SU-DHL-6 (cell line): ENCODE results near the gene CFAP161.

ENCODE experiments used
- H2AFZ ChIP-seq: fragments of 200-600 bp; sonication (generic); 2 replicates; pipeline ENCODE4 v1.6.1; 2014; ENCODE audit warnings: low read depth, mild to moderate bottlenecking, moderate library complexity, mixed read lengths, antibody characterized with exemption, low read length; ENCODE audit not compliant: severe bottlenecking
- H3F3A ChIP-seq: fragments of 200-600 bp; shearing (Covaris generic); 2 replicates; pipeline ENCODE4 v1.6.0; 2016; ENCODE audit warnings: antibody characterized with exemption, mild to moderate bottlenecking; ENCODE audit not compliant: insufficient read depth
- H3K27ac ChIP-seq: fragments of 200-600 bp; sonication (generic); 2 replicates; pipeline ENCODE4 v1.5.1; 2016; ENCODE audit warnings: low read depth, mild to moderate bottlenecking, low read length, moderate library complexity, mixed read lengths
- H3K27me3 ChIP-seq: fragments of 200-600 bp; sonication (generic), shearing (Covaris generic); 2 replicates; pipeline ENCODE4 v1.6.0; 2014; ENCODE audit warnings: mild to moderate bottlenecking, low read length
- H3K36me3 ChIP-seq: fragments of 200-600 bp; sonication (generic); 2 replicates; pipeline ENCODE4 v1.6.1; 2014; ENCODE audit warnings: mild to moderate bottlenecking, low read length, mixed read lengths
- H3K4me2 ChIP-seq: fragments of 300-600, 200-600 bp; shearing (Covaris generic), sonication (generic); 2 replicates; pipeline ENCODE4 v1.6.0; 2014; ENCODE audit warnings: low read length, low read depth, mild to moderate bottlenecking; ENCODE audit not compliant: poor library complexity, severe bottlenecking
- H3K4me3 ChIP-seq: fragments of 200-600 bp; sonication (generic); 2 replicates; pipeline ENCODE4 v1.5.1; 2014; ENCODE audit warnings: antibody characterized with exemption, low read length, mild to moderate bottlenecking, mixed read lengths; ENCODE audit not compliant: insufficient read depth, poor library complexity, severe bottlenecking
- H3K79me2 ChIP-seq: fragments of 200-600 bp; sonication (generic); 2 replicates; pipeline ENCODE4 v1.6.1; 2014; ENCODE audit warnings: mild to moderate bottlenecking, low read length, moderate library complexity; ENCODE audit not compliant: insufficient read depth
- H3K9ac ChIP-seq: fragments of 200-600 bp; sonication (generic); 2 replicates; pipeline ENCODE4 v1.7.0; 2014; ENCODE audit warnings: mild to moderate bottlenecking, low read length
- H3K9me2 ChIP-seq: fragments of 200-600 bp; sonication (generic); replicated peaks from 2 replicates; pipeline ENCODE4 v1.6.1; 2014; ENCODE audit warnings: low read length; ENCODE audit not compliant: insufficient read depth
- H3K9me3 ChIP-seq: fragments of 200-600 bp; sonication (generic); 2 replicates; pipeline ENCODE4 v1.6.1; 2014; ENCODE audit warnings: low read length, mixed read lengths; ENCODE audit not compliant: insufficient read depth
- H4K20me1 ChIP-seq: fragments of 200-600 bp; sonication (generic); 2 replicates; pipeline ENCODE4 v1.6.1; 2014; ENCODE audit warnings: low read depth, mild to moderate bottlenecking, antibody characterized with exemption, low read length, moderate library complexity, mixed read lengths
- EZH2phosphoT487 ChIP-seq: fragments of 200-600 bp; sonication (generic), shearing (Covaris generic); conservative IDR thresholded peaks from 2 replicates; pipeline ENCODE4 v1.6.1; 2018; ENCODE audit warnings: mild to moderate bottlenecking, antibody characterized with exemption, low read length, moderate library complexity, mixed read lengths
- TF ChIP-seq, protein P1 (sequence below): fragments of 200-600 bp; sonication (generic); IDR thresholded peaks from one replicate; pipeline ENCODE4 v1.5.1; 2017; ENCODE audit warnings: antibody characterized with exemption, mild to moderate bottlenecking, low read length, moderate library complexity; ENCODE audit not compliant: insufficient read depth, poor library complexity, severe bottlenecking

CFAP161 gene

DNA sequence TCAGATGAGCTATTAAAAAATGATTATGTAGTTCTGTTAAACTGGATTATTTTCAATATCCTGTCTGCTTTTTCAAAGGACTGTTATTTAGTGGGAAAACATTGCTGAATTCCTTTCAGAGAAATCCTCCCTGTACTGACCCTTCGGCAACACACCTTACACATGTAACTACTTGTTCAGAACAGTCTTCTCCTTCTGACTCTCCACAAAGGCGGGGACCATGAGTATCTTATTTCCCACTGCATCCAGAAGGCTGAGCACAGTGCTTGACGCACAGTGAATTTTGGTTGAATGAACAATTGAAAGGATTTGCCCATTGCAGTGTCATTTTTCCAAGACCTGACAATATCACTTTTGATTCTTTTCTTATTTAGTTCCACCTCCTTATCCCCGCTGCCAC lies 23.1 kb upstream of the CFAP161 start:
- Histone ChIP-seq H3K79me2 (no peaks in the 10 kb centered on the region), H3K9ac (no peak overlapping the region), H3K4me3 (no peak overlapping the region), H2AFZ (no peak overlapping the region), H3K27ac (no peak overlapping the region), H3K27me3 (no peaks in the 10 kb centered on the region), H3K9me3 (no peaks in the 10 kb centered on the region), H3K4me2 (no peak overlapping the region), H3F3A (no peaks in the 10 kb centered on the region), H3K9me2 (no peaks in the 10 kb centered on the region), H4K20me1 (no peaks in the 10 kb centered on the region), H3K36me3 (no peaks in the 10 kb centered on the region)
- no peak for TF ChIP-seq EZH2phosphoT487
- TF ChIP-seq, protein P1, sequence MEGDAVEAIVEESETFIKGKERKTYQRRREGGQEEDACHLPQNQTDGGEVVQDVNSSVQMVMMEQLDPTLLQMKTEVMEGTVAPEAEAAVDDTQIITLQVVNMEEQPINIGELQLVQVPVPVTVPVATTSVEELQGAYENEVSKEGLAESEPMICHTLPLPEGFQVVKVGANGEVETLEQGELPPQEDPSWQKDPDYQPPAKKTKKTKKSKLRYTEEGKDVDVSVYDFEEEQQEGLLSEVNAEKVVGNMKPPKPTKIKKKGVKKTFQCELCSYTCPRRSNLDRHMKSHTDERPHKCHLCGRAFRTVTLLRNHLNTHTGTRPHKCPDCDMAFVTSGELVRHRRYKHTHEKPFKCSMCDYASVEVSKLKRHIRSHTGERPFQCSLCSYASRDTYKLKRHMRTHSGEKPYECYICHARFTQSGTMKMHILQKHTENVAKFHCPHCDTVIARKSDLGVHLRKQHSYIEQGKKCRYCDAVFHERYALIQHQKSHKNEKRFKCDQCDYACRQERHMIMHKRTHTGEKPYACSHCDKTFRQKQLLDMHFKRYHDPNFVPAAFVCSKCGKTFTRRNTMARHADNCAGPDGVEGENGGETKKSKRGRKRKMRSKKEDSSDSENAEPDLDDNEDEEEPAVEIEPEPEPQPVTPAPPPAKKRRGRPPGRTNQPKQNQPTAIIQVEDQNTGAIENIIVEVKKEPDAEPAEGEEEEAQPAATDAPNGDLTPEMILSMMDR = no peak

DNA sequence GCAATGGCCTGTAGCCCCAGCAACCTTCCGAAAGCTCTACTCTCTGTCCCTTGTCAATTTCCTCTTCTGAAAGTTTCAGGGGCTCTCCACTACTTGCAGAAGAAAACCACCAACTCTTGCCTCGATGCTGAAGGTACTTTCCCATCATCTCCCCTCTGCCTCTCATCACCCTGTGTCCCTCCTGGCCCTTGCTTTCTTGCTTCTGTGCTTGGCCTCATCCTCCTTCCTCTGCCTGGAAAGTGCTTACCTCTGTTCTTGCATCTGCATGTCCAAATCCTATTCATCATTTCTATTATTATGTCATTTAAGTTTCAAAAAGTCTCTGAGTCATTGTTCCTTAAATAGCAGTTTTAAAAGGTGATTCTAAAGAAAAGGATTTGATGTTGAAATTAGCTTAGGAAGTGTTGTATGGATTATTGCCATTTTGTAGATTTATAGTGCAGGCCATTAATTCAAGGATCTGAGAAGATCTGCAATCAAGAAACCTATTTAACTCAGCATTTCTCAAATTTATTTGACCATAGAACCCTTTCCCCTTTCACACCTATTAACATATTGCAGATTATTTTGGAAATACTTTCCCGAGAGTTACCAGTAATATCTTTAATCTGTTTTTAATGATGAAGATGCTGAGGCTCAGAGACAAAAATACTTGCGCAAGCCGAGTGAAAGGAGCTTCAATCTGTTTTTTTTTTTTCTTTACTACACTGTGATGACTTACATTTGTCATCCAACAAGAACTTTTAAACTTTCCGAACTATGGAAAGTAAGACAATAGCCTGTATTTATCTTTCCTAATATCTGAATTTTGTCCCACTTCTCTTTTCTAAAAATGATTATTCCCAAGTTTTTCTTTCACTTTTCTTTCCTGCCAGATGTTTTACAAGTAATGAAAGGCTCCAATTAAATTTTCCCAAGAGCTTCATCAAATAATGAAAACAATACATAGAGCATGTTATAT lies 22.3 kb upstream of the CFAP161 start:
- Histone ChIP-seq H3K9ac (no peak overlapping the region), H3K9me3 (no peaks in the 10 kb centered on the region), H2AFZ (no peak overlapping the region), H3K4me3 (no peak overlapping the region), H3K79me2 (no peaks in the 10 kb centered on the region), H3K36me3 (no peaks in the 10 kb centered on the region), H3K27me3 (no peaks in the 10 kb centered on the region), H3K4me2 (no peak overlapping the region), H3K27ac (no peak overlapping the region), H3F3A (no peaks in the 10 kb centered on the region), H3K9me2 (no peaks in the 10 kb centered on the region), H4K20me1 (no peaks in the 10 kb centered on the region)
- TF ChIP-seq EZH2phosphoT487 = no peak
- TF ChIP-seq, protein P1 = no peak

DNA sequence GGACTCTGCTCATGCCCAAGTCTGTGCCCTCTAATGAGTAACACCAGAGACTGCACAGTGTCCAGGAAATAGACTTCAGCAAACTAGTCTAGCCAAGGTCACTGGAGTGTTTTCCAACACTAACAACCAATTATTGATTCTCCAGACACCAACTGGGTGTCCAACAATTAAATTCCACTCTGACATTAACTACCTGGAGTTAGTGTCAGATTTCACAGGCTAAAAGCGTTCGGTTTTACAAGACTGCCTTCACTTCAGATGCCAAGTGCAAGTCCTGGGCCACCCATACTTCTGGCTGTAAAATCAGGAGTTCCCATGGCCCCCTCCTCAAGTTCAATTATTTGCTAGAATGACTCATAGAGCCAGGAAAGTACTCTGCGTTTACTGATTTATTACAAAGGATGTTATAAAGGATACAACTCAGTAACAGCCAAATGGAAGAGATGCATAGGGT lies 20.8 kb upstream of the CFAP161 start:
- no peaks in the 10 kb centered on the region for H3K27me3 ChIP-seq
- H3K4me3 ChIP-seq = no peak overlapping the region
- H3K27ac ChIP-seq = no peak overlapping the region
- TF ChIP-seq, protein P1 = no peak
- no peak for TF ChIP-seq EZH2phosphoT487
- H3K79me2 ChIP-seq = no peaks in the 10 kb centered on the region
- no peaks in the 10 kb centered on the region for H3K36me3 ChIP-seq
- H3K9ac ChIP-seq = no peak overlapping the region
- H4K20me1 ChIP-seq = no peaks in the 10 kb centered on the region
- H3K9me3 ChIP-seq = no peaks in the 10 kb centered on the region
- H2AFZ ChIP-seq = no peak overlapping the region
- no peak overlapping the region for H3K4me2 ChIP-seq
- no peaks in the 10 kb centered on the region for H3K9me2 ChIP-seq
- no peaks in the 10 kb centered on the region for H3F3A ChIP-seq
